Ammon's horn (tissue), 1 donor: Measurements from ENCODE around the gene BTN3A1.
A peak's percentile ranks its signal among the peaks of the same experiment; 100 is the strongest.
"Not testable (repeated sequence)": the region's sequence is repeated elsewhere in the genome, so short reads cannot be mapped to it uniquely, and the experiment has no call there.

Experiments
- DNase-seq: peaks from one replicate; pipeline ENCODE4 v3.0.0-alpha.2; 2016; ENCODE audit warnings: low spot score

Gene BTN3A1

DNA sequence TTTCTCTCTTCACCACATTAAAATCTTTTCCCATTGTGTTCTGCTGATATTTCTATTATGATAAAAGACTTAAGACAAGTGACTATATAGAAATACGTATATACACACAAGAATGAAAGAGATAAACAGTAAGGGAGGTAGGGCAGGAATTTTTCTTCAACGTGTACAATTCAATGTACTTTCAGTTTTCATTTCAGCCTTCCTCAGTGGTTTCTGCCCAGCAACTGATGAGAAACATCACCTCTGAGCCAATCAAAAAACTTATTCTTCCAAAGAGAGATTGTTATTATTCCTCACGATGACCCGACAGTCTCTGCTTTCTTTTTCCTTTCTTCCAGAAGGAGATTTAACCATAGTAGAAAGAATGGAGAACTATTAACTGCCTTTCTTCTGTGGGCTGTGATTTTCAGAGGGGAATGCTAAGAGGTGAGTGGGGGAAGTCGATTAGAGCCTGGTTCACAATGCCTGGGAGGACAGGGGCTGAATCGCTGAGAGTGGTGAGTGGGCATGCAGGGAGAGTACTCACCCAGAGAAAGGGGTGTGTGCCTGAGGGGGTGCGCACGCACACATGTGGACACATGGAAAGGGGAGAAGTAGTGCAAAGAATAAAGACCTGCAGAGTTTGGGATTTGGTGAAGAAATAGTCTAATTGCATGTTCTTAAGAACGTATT, at the start of gene BTN3A1:
Gene BTN3A1, plus strand, starts transcription at position 289 of the 672 bp plus-strand sequence. CDS start 3,289 bp downstream, outside the sequence.
- peak; percentile 79 for DNase-seq

DNA sequence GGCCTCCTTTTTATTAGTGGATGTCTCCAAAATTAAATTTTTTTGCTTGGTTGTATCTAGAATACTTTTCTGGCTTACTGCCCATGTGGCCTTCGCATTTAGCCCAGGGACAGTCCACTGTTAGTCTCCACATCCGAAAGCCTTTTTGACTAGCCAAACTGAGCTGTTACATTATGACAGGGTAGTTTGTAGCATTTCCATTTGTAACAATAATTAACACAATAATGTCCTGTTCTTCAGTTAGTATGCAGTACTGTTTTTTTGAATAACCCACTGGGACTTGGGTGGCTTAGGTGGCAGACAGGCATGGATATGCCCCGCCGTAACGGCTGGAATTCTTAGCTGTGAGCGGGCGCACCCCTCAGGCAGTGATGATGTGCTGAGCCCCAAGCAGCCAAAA, 49.8 kb upstream of the BTN3A1 start:
- no peak for DNase-seq

GRCh38 chr6:26354162-26354561, 47.9 kb upstream of the BTN3A1 start:
- DNase-seq: no peak

DNA sequence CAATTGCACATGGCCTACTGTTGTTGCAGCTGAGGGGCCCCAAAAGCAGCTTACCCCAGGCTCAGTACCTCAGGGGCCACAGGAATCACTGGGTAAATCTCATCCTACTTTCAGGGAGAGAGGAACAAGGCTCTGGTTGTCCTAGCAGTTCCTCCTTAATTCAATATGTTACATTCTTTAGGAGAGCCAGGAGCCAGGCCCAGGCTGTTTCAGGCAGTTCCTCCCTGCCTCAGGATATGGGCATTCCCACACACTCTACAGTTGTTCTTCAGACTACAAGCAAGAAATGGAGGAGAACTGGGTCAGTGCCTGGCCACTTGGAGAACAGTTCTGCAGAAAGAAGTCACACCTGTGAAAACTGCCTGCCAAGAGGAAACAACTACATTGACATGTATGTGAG, 46.7 kb upstream of the BTN3A1 start:
- no peak for DNase-seq

DNA sequence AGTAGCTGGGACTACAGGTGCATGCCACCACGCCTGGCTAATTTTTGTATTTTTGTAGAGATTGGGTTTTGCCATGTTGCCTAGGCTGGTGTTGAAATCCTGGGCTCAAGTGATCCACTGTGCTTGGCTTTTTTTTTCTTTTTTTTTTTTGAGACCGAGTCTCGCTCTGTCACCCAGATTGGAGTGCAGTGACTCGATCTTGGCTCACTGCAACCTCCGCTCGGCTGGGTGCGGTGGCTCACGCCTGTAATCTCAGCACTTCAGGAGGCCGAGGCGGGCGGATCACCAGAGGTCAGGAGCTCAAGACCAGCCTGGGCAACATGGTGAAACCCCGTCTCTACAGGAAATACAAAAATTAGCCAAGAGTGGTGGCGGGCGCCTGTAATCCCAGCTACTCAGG, 44.5 kb upstream of the BTN3A1 start:
- not testable (repeated sequence) for DNase-seq

- DNase-seq: no peak
These were observed 43.5 kb upstream of the BTN3A1 start for GRCh38 chr6:26358511-26358981.

DNA sequence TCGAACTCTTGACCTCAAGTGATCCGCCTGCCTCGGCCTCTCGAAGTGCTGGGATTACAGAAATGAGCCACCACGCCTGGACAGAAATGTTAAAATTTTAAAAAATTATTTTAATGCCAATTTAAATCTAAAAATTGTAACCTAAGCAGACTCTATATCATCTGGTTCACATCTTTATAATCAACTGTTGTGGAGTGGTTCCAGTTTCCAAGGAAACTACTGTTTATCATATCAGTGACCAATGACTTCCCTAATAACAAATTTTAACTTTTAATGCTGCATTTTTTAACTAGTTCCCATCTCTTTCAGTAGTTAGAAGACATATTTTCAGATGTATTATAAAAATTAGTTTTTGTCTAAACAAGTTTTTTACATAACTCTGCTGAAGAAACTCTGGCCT, 42.3 kb upstream of the BTN3A1 start:
- DNase-seq: no peak

GRCh38 chr6:26360451-26361416, 41.3 kb upstream of the BTN3A1 start:
- no peak for DNase-seq

DNA sequence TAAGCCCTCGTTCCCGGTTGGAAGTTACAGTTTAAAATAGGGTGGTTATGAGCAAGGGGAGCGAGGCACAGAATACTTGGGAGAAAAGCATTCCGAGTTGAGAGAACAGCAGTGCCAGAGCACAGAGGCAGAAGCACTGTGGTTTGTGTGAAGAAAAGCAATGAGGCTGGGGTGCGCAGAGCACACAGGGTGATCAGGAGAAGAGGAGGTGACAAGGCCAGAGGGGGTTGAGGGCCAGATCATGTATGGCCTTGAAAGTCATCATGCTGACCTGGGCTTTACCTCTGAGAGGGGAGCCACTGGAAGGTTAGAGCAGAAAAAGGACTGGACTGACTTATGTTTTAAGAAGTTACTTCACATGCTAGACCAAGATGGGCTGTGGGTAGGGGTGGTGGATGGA, 40.5 kb upstream of the BTN3A1 start:
- DNase-seq: no peak

- no peak for DNase-seq
These were observed 39.8 kb upstream of the BTN3A1 start for GRCh38 chr6:26362093-26362835.

GRCh38 chr6:26362836-26363220, 39.2 kb upstream of the BTN3A1 start:
- DNase-seq: no peak

DNA sequence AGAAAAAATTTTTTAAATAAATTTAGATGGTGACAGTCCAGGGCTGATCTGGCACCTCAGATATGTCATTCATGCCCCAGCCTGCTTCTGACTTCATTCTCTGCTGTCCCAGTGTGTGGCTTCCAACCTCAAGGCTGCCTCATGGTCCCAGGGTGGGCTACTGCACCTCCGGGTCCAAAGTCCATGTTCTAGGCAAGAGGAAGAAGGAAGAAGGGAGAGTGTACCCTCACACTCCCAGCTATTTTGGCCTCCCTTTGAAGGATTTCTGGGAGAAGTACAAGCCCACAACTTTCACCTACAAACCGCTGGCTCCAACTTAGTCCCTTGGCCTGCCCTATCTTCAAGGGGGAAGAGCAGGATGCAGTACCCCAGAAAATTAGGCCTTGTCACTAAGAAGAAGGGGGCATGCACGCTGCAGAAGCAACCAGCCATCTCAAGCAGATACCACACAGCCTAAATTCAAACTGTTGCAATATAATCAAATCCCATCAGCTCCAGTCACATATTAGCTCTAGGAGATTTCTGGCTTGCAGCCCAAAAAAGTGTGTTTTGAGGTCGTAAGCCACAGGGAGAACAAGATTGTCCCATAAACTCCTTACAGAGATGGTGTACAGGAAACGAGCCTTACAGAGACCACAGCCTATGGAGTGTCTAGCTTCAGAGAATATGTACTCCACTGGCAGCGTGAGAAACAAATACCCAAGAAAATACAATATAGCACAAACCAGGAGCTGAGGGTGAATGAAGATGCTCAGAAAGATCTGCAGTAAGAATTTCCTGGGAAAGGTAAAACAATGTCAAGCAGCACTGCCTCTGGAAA, 38.0 kb upstream of the BTN3A1 start:
- no peak for DNase-seq

DNA sequence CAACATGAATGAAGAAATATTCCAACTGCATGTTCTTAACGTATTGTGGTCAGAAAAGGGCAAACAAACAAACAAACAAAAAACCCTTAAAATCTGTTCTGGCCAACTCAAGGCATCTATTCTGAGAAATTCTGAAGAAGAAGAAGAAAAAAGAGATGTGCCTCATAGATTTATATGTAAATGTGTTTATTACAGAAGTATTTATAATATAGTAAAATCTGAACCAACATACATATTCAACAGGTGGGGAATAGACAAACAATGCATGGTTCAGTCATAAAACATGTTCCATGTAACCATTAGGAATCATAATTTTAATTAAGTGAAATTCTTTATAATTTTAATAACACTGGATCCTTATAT, 36.5 kb upstream of the BTN3A1 start:
- DNase-seq: no peak

DNA sequence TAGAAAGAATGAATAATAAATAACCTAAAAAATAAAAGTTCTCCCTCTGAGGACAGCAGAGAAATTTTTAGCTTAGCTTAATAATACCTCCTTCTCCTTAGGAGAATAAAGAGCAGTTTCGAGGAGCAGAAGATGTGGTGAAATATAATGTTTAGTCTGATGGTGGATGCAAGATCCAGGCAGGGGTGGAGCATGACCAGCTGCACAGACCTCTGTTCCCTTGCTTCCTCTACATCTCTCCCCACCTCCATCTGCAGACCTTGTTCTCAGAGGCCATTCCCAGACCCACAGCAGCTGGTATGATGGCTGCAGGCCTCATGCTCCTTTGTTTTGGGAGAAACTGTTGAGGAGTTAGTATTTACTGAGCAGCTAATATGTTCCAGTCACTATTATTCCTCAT, 35.6 kb upstream of the BTN3A1 start:
- DNase-seq: no peak

DNA sequence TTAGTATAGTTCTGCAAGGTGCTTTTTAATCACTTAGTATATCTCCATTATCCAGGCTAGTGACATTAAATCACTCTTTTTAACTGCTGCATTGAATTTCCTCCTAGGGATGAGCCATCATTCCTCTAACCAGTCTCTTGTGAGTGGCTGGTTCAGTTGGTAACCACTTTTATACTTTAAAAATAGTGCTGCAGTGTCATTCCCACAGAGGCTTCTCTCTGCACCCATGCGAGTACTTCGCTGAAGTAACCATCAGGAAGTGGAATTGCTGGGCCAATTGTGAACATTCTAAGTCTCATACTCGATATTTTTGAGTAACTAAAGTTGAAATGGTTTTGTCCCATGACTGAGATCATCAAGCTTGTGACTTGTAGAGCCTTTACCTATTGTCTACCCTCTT, 35.0 kb upstream of the BTN3A1 start:
- DNase-seq: no peak

DNA sequence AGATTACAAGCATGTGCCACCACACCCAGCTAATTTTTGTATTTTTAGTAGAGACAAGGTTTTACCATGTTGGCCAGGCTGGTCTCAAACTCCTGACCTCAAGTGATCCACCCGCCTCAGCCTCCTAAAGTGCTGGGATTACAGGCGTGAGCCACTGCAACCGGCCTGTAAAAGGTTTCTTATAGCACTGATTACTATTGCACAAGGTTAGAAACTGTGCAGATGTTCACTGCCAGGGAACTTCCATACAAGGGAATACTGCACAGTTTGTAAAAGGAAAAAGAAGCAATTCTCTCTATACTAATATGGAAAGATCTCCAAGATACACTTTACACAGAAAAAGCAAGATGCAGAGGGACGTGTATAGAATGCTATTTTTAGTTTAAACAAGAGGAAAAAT, 30.3 kb upstream of the BTN3A1 start:
- DNase-seq: not testable (repeated sequence)

DNA sequence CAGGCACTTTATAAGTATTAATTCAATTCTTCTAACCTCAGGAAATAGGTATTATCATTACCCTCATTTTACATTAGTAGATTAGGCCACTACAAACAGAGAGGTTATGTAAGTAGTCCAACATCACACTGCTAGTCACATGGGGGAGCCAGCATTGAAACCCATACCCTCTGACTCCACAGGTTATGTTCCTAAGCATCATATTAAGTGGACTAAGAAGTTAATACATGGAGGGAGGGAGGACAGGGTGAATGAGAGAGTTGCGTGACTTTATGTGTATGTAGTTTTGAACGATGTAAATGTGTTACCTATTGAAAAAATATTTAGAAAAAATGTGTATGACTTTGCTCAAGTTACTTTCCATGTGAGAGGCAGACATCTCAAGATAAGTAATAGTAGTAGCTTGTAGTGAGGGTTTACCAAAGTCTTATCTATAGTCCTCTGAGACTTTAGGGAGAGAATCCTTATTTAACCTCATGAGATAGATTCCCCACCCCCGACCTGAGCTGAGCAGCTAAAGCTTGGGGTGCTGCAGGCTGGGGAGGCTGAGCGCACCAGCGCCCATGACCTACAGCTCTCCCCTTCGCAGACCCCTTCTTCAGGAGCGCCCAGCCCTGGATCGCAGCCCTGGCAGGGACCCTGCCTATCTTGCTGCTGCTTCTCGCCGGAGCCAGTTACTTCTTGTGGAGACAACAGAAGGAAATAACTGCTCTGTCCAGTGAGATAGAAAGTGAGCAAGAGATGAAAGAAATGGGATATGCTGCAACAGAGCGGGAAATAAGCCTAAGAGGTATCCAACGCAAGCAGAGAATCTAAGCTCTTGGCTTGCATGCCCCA, 29.5 kb upstream of the BTN3A1 start:
- no peak for DNase-seq

DNA sequence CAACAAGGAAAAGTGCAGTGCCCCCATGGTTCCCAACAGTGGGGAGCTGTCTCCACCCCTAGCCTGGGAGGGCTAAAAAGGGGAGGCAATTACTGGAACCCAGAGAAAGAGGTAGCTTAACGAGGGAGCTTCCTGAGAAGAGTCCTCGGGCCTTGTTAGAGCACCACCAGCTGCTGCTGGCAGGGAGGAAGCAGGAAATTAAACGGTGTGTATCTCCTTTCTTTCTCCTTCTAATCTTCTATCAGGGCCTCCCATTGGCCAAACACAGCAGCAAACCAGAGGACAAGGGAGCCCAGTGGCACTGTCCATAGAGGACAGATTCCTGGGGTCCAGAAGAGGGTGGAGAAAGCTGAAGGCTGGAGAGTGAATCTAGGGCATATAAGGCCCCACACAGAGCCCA, 26.8 kb upstream of the BTN3A1 start:
- no peak for DNase-seq

DNA sequence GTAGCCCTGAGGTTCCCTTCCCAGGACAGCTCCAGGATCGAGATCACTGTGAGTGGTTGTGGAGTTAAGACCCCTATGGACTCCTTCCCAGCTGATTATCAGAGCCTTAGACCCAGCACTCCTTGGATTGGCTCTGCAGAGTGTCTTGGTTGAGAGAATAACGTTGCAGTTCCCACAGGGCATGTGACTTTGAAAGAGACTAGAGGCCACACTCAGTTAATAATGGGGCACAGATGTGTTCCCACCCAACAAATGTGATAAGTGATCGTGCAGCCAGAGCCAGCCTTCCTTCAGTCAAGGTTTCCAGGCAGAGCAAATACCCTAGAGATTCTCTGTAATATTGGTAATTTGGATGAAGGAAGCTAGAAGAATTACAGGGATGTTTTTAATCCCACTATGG, 24.4 kb upstream of the BTN3A1 start:
- no peak for DNase-seq

GRCh38 chr6:26378143-26378542, 23.9 kb upstream of the BTN3A1 start:
- DNase-seq: not testable (repeated sequence)

GRCh38 chr6:26379292-26379691, 22.8 kb upstream of the BTN3A1 start:
- no peak for DNase-seq
